ENCODE results near the gene SYT9. TPM values are rescaled to one million over a fixed set of nuclear protein-coding genes. Genes with fewer than 3 reads are reported as not detected.

Gene SYT9
- total and polyA plus RNA-seq, 10 donors = 0.02 to 0.39 (median 0.08) TPM; not detected in 4

DNA sequence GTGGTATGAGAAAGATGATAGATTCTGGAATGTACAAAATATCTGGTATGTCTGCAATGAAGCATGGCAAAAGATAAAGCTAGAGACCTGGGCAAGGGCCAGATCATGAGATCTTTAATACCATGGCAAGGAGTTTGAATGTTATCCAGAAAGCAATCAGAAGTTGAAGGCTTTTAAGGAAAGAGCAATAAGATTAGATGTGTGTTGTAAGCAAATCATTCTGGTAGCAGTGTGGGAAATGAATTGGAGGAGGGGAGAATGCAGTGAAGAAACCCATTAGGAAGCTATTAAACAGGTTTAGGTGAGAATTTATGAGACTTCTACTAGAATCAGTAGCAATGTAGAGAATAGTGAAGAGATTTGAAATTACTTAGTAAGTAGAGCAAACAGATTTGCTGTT is 32.2 kb upstream of the SYT9 start:
- TF ChIP-seq POLR2AphosphoS5 (IDR thresholded peaks at IDR 0.05) (no peak), POLR2A (IDR thresholded peaks at IDR 0.05) (no peak)
- TF ChIP-seq, protein P1, sequence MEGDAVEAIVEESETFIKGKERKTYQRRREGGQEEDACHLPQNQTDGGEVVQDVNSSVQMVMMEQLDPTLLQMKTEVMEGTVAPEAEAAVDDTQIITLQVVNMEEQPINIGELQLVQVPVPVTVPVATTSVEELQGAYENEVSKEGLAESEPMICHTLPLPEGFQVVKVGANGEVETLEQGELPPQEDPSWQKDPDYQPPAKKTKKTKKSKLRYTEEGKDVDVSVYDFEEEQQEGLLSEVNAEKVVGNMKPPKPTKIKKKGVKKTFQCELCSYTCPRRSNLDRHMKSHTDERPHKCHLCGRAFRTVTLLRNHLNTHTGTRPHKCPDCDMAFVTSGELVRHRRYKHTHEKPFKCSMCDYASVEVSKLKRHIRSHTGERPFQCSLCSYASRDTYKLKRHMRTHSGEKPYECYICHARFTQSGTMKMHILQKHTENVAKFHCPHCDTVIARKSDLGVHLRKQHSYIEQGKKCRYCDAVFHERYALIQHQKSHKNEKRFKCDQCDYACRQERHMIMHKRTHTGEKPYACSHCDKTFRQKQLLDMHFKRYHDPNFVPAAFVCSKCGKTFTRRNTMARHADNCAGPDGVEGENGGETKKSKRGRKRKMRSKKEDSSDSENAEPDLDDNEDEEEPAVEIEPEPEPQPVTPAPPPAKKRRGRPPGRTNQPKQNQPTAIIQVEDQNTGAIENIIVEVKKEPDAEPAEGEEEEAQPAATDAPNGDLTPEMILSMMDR (IDR thresholded peaks at IDR 0.05 in 8 of 11, conservative IDR thresholded peaks at IDR 0.05 in 3 of 11) = no peak
- H3K4me3 ChIP-seq = no peak overlapping the region
- peaks cover 0 to 7% (median 0%) of the 10 kb centered on the region in 7 donors for H3K27me3 ChIP-seq (replicated peaks in 1 of 7)
- no peak overlapping the region for H3K27ac ChIP-seq
- DNase-seq = no peak
- intact Hi-C loops (cut with DNase I; ENCODE audit: low total_unique reads) = no loop called here
- no peaks in the 10 kb centered on the region for H3K4me1 ChIP-seq
- no peaks in the 10 kb centered on the region for H3K36me3 ChIP-seq
- no peaks in the 10 kb centered on the region for H3K9me3 ChIP-seq

DNA sequence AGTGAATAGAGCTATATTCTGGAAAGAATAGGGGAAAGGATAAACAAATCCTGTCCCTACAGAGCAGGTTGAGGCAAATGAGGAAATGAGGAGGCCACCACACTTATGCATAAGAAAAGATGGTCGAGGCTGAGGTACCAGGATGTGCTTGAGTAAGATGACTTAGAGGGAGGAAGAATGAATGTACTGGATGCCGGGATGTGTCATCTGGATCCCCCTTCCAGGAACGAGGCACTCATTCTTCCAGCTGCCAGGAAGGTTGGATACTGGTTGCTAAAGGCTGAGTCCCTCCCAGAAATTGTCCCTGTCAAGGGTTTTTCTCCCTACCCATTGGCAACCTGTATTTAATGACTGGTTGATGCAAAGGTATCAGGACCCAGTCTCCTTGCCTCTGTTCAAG is 31.1 kb upstream of the SYT9 start:
- 48 to 57% (median 51%) methylated on average over 3 of the region's 3 CpGs for WGBS, 5 donors
- TF ChIP-seq POLR2AphosphoS5 (IDR thresholded peaks at IDR 0.05) = no peak
- TF ChIP-seq POLR2A (IDR thresholded peaks at IDR 0.05) = no peak
- TF ChIP-seq, protein P1 (IDR thresholded peaks at IDR 0.05 in 8 of 11, conservative IDR thresholded peaks at IDR 0.05 in 3 of 11) = no peak
- DNase-seq = no peak
- no peaks in the 10 kb centered on the region for H3K36me3 ChIP-seq
- H3K27ac ChIP-seq = no peak overlapping the region
- peaks cover 0 to 7% (median 0%) of the 10 kb centered on the region in 7 donors for H3K27me3 ChIP-seq (replicated peaks in 1 of 7)
- H3K4me3 ChIP-seq = no peak overlapping the region
- intact Hi-C loops (cut with DNase I; ENCODE audit: low total_unique reads) = no loop called here
- H3K9me3 ChIP-seq = no peaks in the 10 kb centered on the region
- H3K4me1 ChIP-seq = no peaks in the 10 kb centered on the region

DNA sequence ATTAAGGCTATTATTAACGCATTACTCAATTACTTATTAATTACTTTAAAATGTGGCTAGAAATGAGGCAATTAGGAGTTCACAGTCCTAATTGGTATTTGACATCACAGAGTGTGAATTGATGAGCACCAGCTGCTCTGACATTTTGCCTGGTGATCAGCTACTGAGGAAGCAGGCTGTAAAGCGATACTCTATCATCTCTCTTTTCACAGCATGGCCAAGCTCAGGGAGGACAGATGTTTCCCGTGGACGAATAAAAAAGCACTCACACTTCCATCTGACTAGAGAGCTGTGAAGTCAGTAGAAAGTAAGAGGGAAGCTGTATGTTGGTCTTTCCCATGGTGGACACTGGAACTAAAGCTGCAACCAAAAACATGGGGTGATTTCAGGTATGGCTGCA is 29.1 kb upstream of the SYT9 start:
- H3K4me3 ChIP-seq = no peak overlapping the region
- 40 to 43% (median 41%) methylated on average over 4 of the region's 4 CpGs for WGBS, 5 donors
- TF ChIP-seq POLR2A (IDR thresholded peaks at IDR 0.05) (no peak), POLR2AphosphoS5 (IDR thresholded peaks at IDR 0.05) (no peak)
- TF ChIP-seq, protein P1 (IDR thresholded peaks at IDR 0.05 in 8 of 11, conservative IDR thresholded peaks at IDR 0.05 in 3 of 11) = no peak

DNA sequence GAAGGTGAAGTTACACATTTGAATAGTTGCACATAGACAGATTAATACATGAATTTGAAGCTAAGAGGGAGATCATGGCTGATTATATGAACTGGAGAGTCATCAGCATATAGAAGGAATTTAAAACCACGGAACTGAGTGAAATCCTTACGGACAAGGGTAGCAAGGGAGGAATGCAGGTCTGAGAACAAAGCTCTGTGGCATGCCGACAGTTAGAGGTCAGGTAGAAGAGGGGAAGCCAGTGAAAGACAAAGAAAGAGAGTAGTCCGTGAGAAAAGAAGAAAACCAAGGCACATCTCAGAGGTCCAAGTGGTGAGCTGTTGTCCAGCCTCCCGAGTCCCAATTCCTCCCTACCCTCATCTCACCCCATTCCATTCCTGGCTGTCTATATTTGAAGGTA is 11.8 kb upstream of the SYT9 start:
- DNase-seq = no peak

More for the DNA sequence above, 29.1 kb upstream of the SYT9 start:
- Histone ChIP-seq H3K27ac (no peak overlapping the region), H3K4me1 (no peaks in the 10 kb centered on the region), H3K27me3 (replicated peaks in 1 of 7) (peaks cover 0 to 10% (median 0%) of the 10 kb centered on the region in 7 donors), H3K9me3 (no peaks in the 10 kb centered on the region), H3K36me3 (no peaks in the 10 kb centered on the region)
- DNase-seq = no peak
- intact Hi-C loops (cut with DNase I; ENCODE audit: low total_unique reads) = no loop called here

More for the DNA sequence above, 11.8 kb upstream of the SYT9 start:
- no peak overlapping the region for H3K4me3 ChIP-seq
- H3K27ac ChIP-seq = no peak overlapping the region
- no peaks in the 10 kb centered on the region for H3K4me1 ChIP-seq
- H3K9me3 ChIP-seq = no peaks in the 10 kb centered on the region
- WGBS, 5 donors = 60 to 69% (median 64%) methylated on average over 5 of the region's 5 CpGs
- no peaks in the 10 kb centered on the region for H3K36me3 ChIP-seq
- intact Hi-C loops (cut with DNase I; ENCODE audit: low total_unique reads) = no loop called here
- no peak for TF ChIP-seq POLR2AphosphoS5 (IDR thresholded peaks at IDR 0.05)
- TF ChIP-seq, protein P1 (IDR thresholded peaks at IDR 0.05 in 8 of 11, conservative IDR thresholded peaks at IDR 0.05 in 3 of 11) = no peak
- TF ChIP-seq POLR2A (IDR thresholded peaks at IDR 0.05) = no peak
- H3K27me3 ChIP-seq (replicated peaks in 1 of 7) = peaks cover 0 to 38% (median 0%) of the 10 kb centered on the region in 7 donors
